ENCODE results near the gene RIN1. TPM values are rescaled to one million over a fixed set of nuclear protein-coding genes. Genes with fewer than 3 reads are reported as not detected.
A peak's percentile ranks its signal among the peaks of the same experiment; 100 is the strongest.

The RIN1 gene
- total and polyA plus RNA-seq, 3 experiments from 2014 or later = 1.5 to 2.3 (median 1.7) TPM

- Histone ChIP-seq H3K4me1 (ENCODE audit: insufficient read depth, low read length) (peaks cover 18% of the 10 kb centered on the region), H3K36me3 (ENCODE audit: insufficient read depth, low read length) (peaks cover 18% of the 10 kb centered on the region), H3K4me3 (ENCODE audit: low read length) (peak overlapping the region; percentile 39), H3K9me3 (ENCODE audit: low read length) (no peaks in the 10 kb centered on the region), H3K27me3 (ENCODE audit: insufficient read depth, low read length, poor library complexity, severe bottlenecking) (no peaks in the 10 kb centered on the region), H3K27ac (ENCODE audit: low read depth, low read length) (peak overlapping the region; percentile 6)
- peaks cover 0 to 49% (median 5%) of the 10 kb centered on the region in 3 donors for H3K36me3 Mint-ChIP-seq
- peaks cover 0 to 1% of the 10 kb centered on the region in 2 donors for H3K27me3 Mint-ChIP-seq
- peak overlapping the region in 4 of 8 donors; percentile 11 to 86 (median 70) for H3K27ac Mint-ChIP-seq
- peak in 1 of 5 donors; percentile 42 for DNase-seq
- POLR2A ChIA-PET = interaction anchor here (0.6 to 2.3 kb wide), 3 partner anchors 18 to 60 kb away, joined by 3 to 12 read pairs (median 4); no protein-coding TSS in a partner anchor
- no peaks in the 10 kb centered on the region for H3K9me3 Mint-ChIP-seq
- H3K4me3 Mint-ChIP-seq = peak overlapping the region; percentile 65 to 85 (median 78)
- CTCF ChIA-PET = interaction anchor here (0.9 to 4.6 kb wide), 4 partner anchors 10 to 103 kb away, joined by 3 to 45 read pairs (median 10); partner anchors contain the start of gene MRPL11
- peaks cover 11 to 27% (median 16%) of the 10 kb centered on the region in 3 donors for H3K4me1 Mint-ChIP-seq
Observed at GRCh38 chr11:66335531-66336233, 552 bp downstream of the RIN1 start.

GRCh38 chr11:66334605-66335442 is 1.4 kb downstream of the RIN1 start:
- H3K27me3 Mint-ChIP-seq = peaks cover 0 to 1% of the 10 kb centered on the region in 2 donors
- ChIA-PET POLR2A (interaction anchor here (1.2 to 2.3 kb wide), 3 partner anchors 17 to 23 kb away, joined by 3 to 12 read pairs (median 4); no protein-coding TSS in a partner anchor), CTCF (interaction anchor here (0.9 to 4.6 kb wide), 3 partner anchors 23 to 104 kb away, joined by 3 to 45 read pairs (median 17); partner anchors contain the start of gene MRPL11)
- no peaks in the 10 kb centered on the region for H3K9me3 Mint-ChIP-seq
- peak overlapping the region in 4 of 7 donors; percentile 43 to 85 (median 78) for H3K4me3 Mint-ChIP-seq
- H3K4me3 ChIP-seq (ENCODE audit: low read length) = no peak overlapping the region
- peaks cover 18% of the 10 kb centered on the region for H3K4me1 ChIP-seq (ENCODE audit: insufficient read depth, low read length)
- no peaks in the 10 kb centered on the region for H3K9me3 ChIP-seq (ENCODE audit: low read length)
- H3K27ac Mint-ChIP-seq = peak overlapping the region in 3 of 8 donors; percentile 11 to 56 (median 26)
- H3K27ac ChIP-seq (ENCODE audit: low read depth, low read length) = no peak overlapping the region
- DNase-seq = peak in 1 of 5 donors; percentile 46
- H3K4me1 Mint-ChIP-seq = peaks cover 11 to 27% (median 16%) of the 10 kb centered on the region in 3 donors
- H3K27me3 ChIP-seq (ENCODE audit: insufficient read depth, low read length, poor library complexity, severe bottlenecking) = no peaks in the 10 kb centered on the region
- peaks cover 10% of the 10 kb centered on the region for H3K36me3 ChIP-seq (ENCODE audit: insufficient read depth, low read length)
- peaks cover 0 to 41% (median 5%) of the 10 kb centered on the region in 3 donors for H3K36me3 Mint-ChIP-seq

- H3K9me3 ChIP-seq (ENCODE audit: low read length) = no peaks in the 10 kb centered on the region
- Mint-ChIP-seq H3K4me3 (no peak overlapping the region), H3K27ac (no peak overlapping the region), H3K27me3 (peaks cover 0 to 1% of the 10 kb centered on the region in 2 donors), H3K4me1 (peaks cover 13 to 27% (median 16%) of the 10 kb centered on the region in 3 donors), H3K36me3 (peaks cover 0 to 33% (median 3%) of the 10 kb centered on the region in 3 donors), H3K9me3 (no peaks in the 10 kb centered on the region)
- peaks cover 4% of the 10 kb centered on the region for H3K36me3 ChIP-seq (ENCODE audit: insufficient read depth, low read length)
- H3K4me3 ChIP-seq (ENCODE audit: low read length) = no peak overlapping the region
- H3K27me3 ChIP-seq (ENCODE audit: insufficient read depth, low read length, poor library complexity, severe bottlenecking) = no peaks in the 10 kb centered on the region
- H3K4me1 ChIP-seq (ENCODE audit: insufficient read depth, low read length) = peaks cover 21% of the 10 kb centered on the region
- POLR2A ChIA-PET = interaction anchor here (1.2 kb wide), 1 partner anchor 19 kb away, joined by 3 read pairs; no protein-coding TSS in a partner anchor
- peak in 1 of 5 donors; percentile 17 for DNase-seq
- CTCF ChIA-PET = interaction anchor here (3.3 to 4.6 kb wide), 2 partner anchors 22 to 56 kb away, joined by 17 to 45 read pairs; no protein-coding TSS in a partner anchor
- H3K27ac ChIP-seq (ENCODE audit: low read depth, low read length) = no peak overlapping the region
Observed at GRCh38 chr11:66333896-66334604, 2.2 kb downstream of the RIN1 start.

DNA sequence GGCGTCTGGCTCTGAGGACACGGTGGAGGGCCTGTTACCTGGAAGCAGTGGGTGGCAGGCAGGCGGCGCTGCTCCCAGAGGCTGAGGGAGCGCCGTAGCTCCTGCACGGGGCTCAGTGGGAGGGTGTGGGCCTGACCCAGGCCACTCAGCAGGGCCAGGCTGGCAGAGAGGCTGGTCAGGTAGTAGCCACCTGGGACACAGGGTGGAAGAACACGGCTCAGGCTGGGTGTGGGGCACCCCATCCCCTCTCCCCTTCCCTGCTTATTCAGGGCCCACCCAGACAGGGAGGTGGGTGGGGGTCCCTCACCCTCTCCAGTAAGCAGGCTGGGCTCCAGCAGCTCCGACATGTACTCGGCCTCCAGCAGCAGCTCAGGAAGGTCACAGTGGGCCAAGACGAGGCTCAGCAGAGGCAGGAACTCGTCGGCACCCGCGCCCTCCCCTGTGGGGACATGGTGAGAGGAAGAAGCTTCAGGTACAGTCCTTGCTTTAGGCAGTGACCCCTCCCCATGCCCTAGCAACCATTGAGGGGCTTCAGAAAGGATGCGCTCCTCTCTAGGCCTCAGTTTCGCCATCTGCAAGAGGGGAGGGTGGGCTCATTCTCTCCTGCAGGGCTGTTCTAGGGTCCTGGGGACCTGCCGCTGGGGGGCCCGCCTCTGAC is 2.9 kb downstream of the RIN1 start:
- ChIA-PET POLR2A (no interaction called here), CTCF (interaction anchor here (3.3 to 4.6 kb wide), 2 partner anchors 21 to 56 kb away, joined by 17 to 45 read pairs; no protein-coding TSS in a partner anchor)
- H3K27me3 Mint-ChIP-seq = peaks cover 0 to 1% of the 10 kb centered on the region in 2 donors
- Histone ChIP-seq H3K27me3 (ENCODE audit: insufficient read depth, low read length, poor library complexity, severe bottlenecking) (no peaks in the 10 kb centered on the region), H3K4me1 (ENCODE audit: insufficient read depth, low read length) (peaks cover 28% of the 10 kb centered on the region), H3K36me3 (ENCODE audit: insufficient read depth, low read length) (no peaks in the 10 kb centered on the region), H3K4me3 (ENCODE audit: low read length) (no peak overlapping the region), H3K9me3 (ENCODE audit: low read length) (no peaks in the 10 kb centered on the region), H3K27ac (ENCODE audit: low read depth, low read length) (no peak overlapping the region)
- no peaks in the 10 kb centered on the region for H3K9me3 Mint-ChIP-seq
- peaks cover 0 to 26% (median 2%) of the 10 kb centered on the region in 3 donors for H3K36me3 Mint-ChIP-seq
- peak overlapping the region in 1 of 8 donors; percentile 33 for H3K27ac Mint-ChIP-seq
- peak in 1 of 5 donors; percentile 41 for DNase-seq
- no peak overlapping the region for H3K4me3 Mint-ChIP-seq
- H3K4me1 Mint-ChIP-seq = peaks cover 20 to 33% (median 21%) of the 10 kb centered on the region in 3 donors

DNA sequence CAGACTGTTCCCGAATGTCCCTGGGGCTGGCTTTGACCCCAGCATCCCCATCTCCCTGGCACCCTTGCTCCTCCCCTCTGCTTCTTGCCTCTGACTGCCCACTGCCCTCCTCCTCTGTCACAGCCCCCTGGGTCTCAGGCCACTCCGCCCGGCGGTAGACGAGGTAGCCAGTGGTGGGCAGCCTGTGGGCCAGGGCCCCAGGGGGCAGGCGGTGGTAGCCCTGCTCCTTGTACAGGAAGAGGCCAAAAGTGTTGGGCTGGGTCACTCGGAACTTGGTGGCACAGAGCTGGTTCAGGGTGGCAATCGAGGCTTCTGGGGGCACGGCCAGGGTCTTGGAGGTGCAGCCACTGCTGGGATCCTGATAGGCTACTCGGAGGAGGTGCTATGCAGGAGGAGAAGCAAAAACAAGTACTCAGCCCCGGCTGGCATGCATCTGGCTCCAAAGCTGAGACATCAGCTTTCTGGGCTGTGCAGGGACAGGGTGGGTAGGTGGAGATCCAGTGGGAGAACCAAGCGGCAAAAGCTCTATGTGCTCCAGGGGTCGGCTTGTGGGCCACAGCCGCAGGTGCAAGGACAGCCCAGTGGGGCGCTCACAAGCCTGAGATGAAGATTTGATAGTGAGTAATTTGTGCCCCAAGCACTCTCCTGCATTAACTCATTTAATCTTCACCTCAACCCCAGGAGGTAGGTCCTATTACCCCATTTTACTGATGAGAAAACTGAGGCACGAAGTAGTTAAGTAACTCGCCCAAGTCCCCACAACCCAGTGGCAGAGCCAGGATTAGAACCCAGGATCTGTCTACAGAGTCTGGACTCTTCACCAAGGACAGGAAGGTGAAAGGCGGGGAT is 3.6 kb downstream of the RIN1 start:
- H3K27me3 ChIP-seq (ENCODE audit: insufficient read depth, low read length, poor library complexity, severe bottlenecking) = no peaks in the 10 kb centered on the region
- CTCF ChIA-PET = interaction anchor here (1.2 to 4.6 kb wide), 5 partner anchors 20 to 56 kb away, joined by 3 to 45 read pairs (median 5); no protein-coding TSS in a partner anchor
- peaks cover 0 to 20% (median 2%) of the 10 kb centered on the region in 3 donors for H3K36me3 Mint-ChIP-seq

DNA sequence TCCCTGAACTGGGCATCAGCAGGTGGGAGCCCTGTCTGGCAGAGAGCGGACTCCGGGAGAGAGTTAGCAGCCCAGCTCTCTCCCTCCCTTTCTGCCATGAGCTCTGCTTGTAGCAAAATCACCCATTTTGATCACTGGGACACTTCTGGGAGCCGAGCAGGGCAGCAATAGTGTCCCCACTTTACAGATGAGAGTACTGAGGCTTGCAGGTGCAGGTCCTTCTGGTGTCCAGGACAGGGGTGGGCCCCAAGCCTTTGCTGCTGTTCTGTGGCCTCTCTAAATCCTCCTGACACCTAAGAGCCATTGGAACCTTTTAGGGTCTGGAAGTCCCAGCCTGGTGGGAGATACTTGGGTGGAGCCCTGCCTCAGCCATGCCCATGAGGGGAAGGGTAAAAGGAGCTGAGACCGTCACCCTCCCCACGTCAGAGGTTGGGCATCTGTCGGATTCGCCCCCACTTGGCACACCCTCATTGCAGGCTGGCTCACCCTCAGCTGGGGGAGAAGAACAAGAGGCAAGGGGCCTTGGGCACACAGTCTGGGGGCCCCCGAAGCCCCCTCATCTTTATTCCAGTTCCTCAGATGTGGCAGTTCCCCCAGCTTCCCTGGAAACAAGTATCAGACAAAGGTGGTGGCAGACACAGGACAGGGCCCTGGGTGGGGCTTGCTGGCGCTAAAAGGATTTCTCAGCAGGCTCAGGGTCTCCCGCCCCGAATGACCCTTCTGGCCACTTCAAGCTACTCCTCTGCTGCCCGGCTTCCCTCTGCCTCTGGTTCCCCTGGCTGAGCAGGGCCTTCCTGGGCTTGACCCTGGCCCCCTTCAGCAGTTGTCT is 4.5 kb downstream of the RIN1 start:
- POLR2A ChIA-PET = interaction anchor here (1.0 kb wide), 1 partner anchor 18 kb away, joined by 3 read pairs; no protein-coding TSS in a partner anchor
- Mint-ChIP-seq H3K36me3 (peaks cover 0 to 12% (median 2%) of the 10 kb centered on the region in 3 donors), H3K27ac (peak overlapping the region in 1 of 8 donors; percentile 66), H3K4me3 (no peak overlapping the region), H3K9me3 (no peaks in the 10 kb centered on the region), H3K4me1 (peaks cover 26 to 36% (median 29%) of the 10 kb centered on the region in 3 donors), H3K27me3 (peaks cover 0 to 4% of the 10 kb centered on the region in 2 donors)
- H3K4me1 ChIP-seq (ENCODE audit: insufficient read depth, low read length) = peaks cover 39% of the 10 kb centered on the region
- no peaks in the 10 kb centered on the region for H3K36me3 ChIP-seq (ENCODE audit: insufficient read depth, low read length)
- H3K4me3 ChIP-seq (ENCODE audit: low read length) = no peak overlapping the region
- H3K27ac ChIP-seq (ENCODE audit: low read depth, low read length) = no peak overlapping the region
- CTCF ChIA-PET = interaction anchor here (0.9 to 1.6 kb wide), 6 partner anchors 19 to 64 kb away, joined by 3 to 6 read pairs (median 4); no protein-coding TSS in a partner anchor
- no peaks in the 10 kb centered on the region for H3K9me3 ChIP-seq (ENCODE audit: low read length)
- peak in 1 of 5 donors; percentile 35 for DNase-seq
- H3K27me3 ChIP-seq (ENCODE audit: insufficient read depth, low read length, poor library complexity, severe bottlenecking) = no peaks in the 10 kb centered on the region

More for the DNA sequence above, 3.6 kb downstream of the RIN1 start:
- Mint-ChIP-seq H3K27ac (peak overlapping the region in 2 of 8 donors; percentile 33 to 66), H3K4me1 (peaks cover 28 to 38% (median 28%) of the 10 kb centered on the region in 3 donors), H3K4me3 (no peak overlapping the region), H3K27me3 (peaks cover 0 to 4% of the 10 kb centered on the region in 2 donors), H3K9me3 (no peaks in the 10 kb centered on the region)
- Histone ChIP-seq H3K4me1 (ENCODE audit: insufficient read depth, low read length) (peaks cover 35% of the 10 kb centered on the region), H3K27ac (ENCODE audit: low read depth, low read length) (no peak overlapping the region), H3K36me3 (ENCODE audit: insufficient read depth, low read length) (no peaks in the 10 kb centered on the region), H3K9me3 (ENCODE audit: low read length) (no peaks in the 10 kb centered on the region), H3K4me3 (ENCODE audit: low read length) (no peak overlapping the region)
- POLR2A ChIA-PET = interaction anchor here (1.0 kb wide), 1 partner anchor 19 kb away, joined by 3 read pairs; no protein-coding TSS in a partner anchor
- peak in 1 of 5 donors; percentile 42 for DNase-seq

All from CD8-positive, alpha-beta memory T cell (primary cell).